HG03025 (cell line): ENCODE measurements around the gene TENT5C.

ENCODE experiments used
- ATAC-seq: cut with Tn5 transposase; IDR thresholded peaks from one replicate; pipeline ENCODE4 v1.9.1; 2021; ENCODE audit warnings: mild to moderate bottlenecking, moderate library complexity; ENCODE audit not compliant: unreplicated experiment, low FRiP score

Gene TENT5C

GRCh38 chr1:117671781-117672501 lies 66.1 kb downstream of the TENT5C start:
- ATAC-seq: no peak

GRCh38 chr1:117672756-117673155 lies 66.9 kb downstream of the TENT5C start:
- ATAC-seq: no peak

GRCh38 chr1:117673405-117673804 lies 67.6 kb downstream of the TENT5C start:
- no peak for ATAC-seq

DNA sequence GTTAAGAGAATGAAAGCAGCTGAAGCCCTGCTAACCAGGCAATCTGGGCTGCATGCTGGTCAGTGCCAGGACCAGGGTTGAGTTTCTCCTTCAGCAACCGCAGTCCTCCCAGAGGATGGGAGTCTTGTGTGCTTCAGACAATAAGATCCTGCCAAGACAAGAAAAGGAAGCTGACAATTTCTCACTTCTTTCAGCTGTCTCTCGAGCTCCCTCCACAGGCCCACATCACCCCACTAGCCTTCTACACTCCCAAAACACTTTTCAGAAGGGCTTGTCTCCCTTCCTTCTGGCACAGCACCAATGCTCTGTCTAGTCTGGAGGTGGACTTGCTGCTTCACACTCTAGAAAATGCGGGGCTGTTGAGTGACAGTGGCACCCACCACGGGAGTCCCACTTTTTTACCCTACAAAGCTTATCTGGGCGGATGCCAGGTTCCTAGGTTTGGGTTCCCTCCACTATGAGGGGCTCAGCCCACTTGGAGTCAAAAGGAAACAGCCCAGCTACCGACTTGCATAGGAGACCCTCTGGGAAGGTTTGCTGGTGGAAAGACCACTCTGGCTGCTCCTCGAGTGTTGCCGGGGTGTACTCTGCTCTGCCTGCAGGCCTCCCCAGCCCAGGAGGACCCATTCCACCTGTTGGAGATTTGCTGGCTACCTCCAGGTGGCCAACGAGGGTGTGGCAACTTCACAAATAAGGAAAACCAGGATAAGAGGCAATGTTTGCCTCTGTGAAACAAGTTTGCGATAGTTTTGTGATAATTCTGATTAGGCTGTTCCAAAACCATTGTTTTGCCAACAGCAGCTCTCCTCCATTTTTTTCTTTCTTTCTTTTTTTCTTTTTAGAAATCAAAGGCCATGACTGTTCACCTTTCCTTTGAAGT lies 68.9 kb downstream of the TENT5C start:
- ATAC-seq: no peak

- ATAC-seq: no peak
Measured at GRCh38 chr1:117675907-117676430, 70.1 kb downstream of the TENT5C start.

- no peak for ATAC-seq
Measured at GRCh38 chr1:117676615-117677130, 70.8 kb downstream of the TENT5C start.
